HepG2 (cell line): ENCODE results near the gene RICTOR. TPM values are rescaled to one million over a fixed set of nuclear protein-coding genes. Genes with fewer than 3 reads are reported as not detected.

Experiments used
- ATAC-seq: fragments of 200-7000 bp; cut with Tn5 transposase; 3 replicates; pipeline ENCODE4 v1.9.1; 2020; ENCODE audit warnings: mild to moderate bottlenecking, moderate library complexity
- BruUV-seq: library from RNA; stranded (reverse); fragments of 400-500 nt; replicated peaks from 2 replicates; lab custom pipeline; 2021; lab: Mats Ljungman, UMichigan
- CTCF ChIA-PET: fragments of 300-600 bp; formaldehyde crosslinking; extraction: SDS; loops from one replicate; lab custom pipeline; 2021; ENCODE audit warnings: low total read pairs, inconsistent platforms, low intra/inter-chr PET ratio; lab: Yijun Ruan, JAX
- POLR2A ChIA-PET: fragments of 350-600 bp; sonication (Branson Sonifier 250); formaldehyde crosslinking; loops from one replicate; lab custom pipeline; 2020; ENCODE audit warnings: antibody characterized with exemption, inconsistent platforms; lab: Yijun Ruan, JAX
- DNase-seq: peaks from one replicate; pipeline ENCODE4 v3.0.0-alpha.2; 2015; ENCODE audit warnings: low spot score
- FAIRE-seq: peaks from 3 replicates; lab custom pipeline; 2011; peaks lifted over from hg19 to GRCh38; lab: Jason Lieb, UNC
- H2AFZ ChIP-seq: one replicate; pipeline ENCODE4 v1.6.1; 2011; ENCODE audit warnings: low read length, inconsistent platforms
- H3K27ac ChIP-seq: fragments of 300-600 bp; 3 replicates; pipeline ENCODE4 v1.8.0; 2011; ENCODE audit warnings: mixed run types, mild to moderate bottlenecking, mixed read lengths, low read length, inconsistent platforms; ENCODE audit not compliant: insufficient read depth; ENCODE audit errors: extremely low read length
- H3K27me3 ChIP-seq, 2 experiments: fragments of 200-600 bp in 1 of 2; 2 replicates in 1 of 2; 3 replicates in 1 of 2; pipeline versions ENCODE4 v1.6.0 to v1.8.0; 2011; ENCODE audit warnings: low read length in 2 of 2, mild to moderate bottlenecking in 2 of 2, moderate library complexity in 2 of 2, inconsistent platforms in 1 of 2; ENCODE audit not compliant: insufficient read depth in 2 of 2, control insufficient read depth in 1 of 2
- H3K36me3 ChIP-seq, 2 experiments: fragments of 200-600 bp in 1 of 2; replicated peaks in 1 of 2; 2 replicates in 1 of 2; 3 replicates in 1 of 2; pipeline versions ENCODE4 v1.5.1 to v1.8.0; 2011; ENCODE audit warnings: low read length in 2 of 2, inconsistent platforms in 1 of 2; ENCODE audit not compliant: insufficient read depth in 2 of 2, control insufficient read depth in 1 of 2
- H3K4me1 ChIP-seq: 2 replicates; pipeline ENCODE4 v1.5.1; 2012; ENCODE audit warnings: low read length, inconsistent platforms; ENCODE audit not compliant: insufficient read depth
- H3K4me2 ChIP-seq: 2 replicates; pipeline ENCODE4 v1.6.0; 2011; ENCODE audit warnings: low read depth, low read length, inconsistent platforms
- H3K4me3 ChIP-seq, 3 experiments: fragments of 200-600 bp in 1 of 3; sonication (generic), shearing (Covaris generic) in 1 of 3; replicated peaks in 1 of 3; 2 replicates each; pipeline ENCODE4 v1.5.1; 2011 to 2016; ENCODE audit warnings: low read length in 3 of 3, inconsistent platforms in 2 of 3, low read depth in 2 of 3, mild to moderate bottlenecking in 2 of 3, control low read depth in 1 of 3, mixed read lengths in 1 of 3; ENCODE audit not compliant: insufficient read depth in 1 of 3
- H3K79me2 ChIP-seq: one replicate; pipeline ENCODE4 v1.6.1; 2011; ENCODE audit warnings: low read length, inconsistent platforms; ENCODE audit not compliant: insufficient read depth
- H3K9ac ChIP-seq: 2 replicates; pipeline ENCODE4 v1.6.0; 2011; ENCODE audit warnings: mild to moderate bottlenecking, low read depth, low read length, inconsistent platforms; ENCODE audit not compliant: insufficient read depth
- H3K9me3 ChIP-seq: 2 replicates; pipeline ENCODE4 v1.5.1; 2012; ENCODE audit warnings: mild to moderate bottlenecking, low read length
- H4K20me1 ChIP-seq: 2 replicates; pipeline ENCODE4 v1.6.0; 2011; ENCODE audit warnings: inconsistent platforms, mild to moderate bottlenecking, low read length, moderate library complexity; ENCODE audit not compliant: insufficient read depth
- CBX5 ChIP-seq: sonication (generic); formaldehyde crosslinking; IDR thresholded peaks from 2 replicates; pipeline ENCODE4 v1.4.0; 2020; ENCODE audit warnings: missing genetic modification reagents, borderline replicate concordance
- CC2D1A ChIP-seq: sonication (generic); formaldehyde crosslinking; IDR thresholded peaks from 2 replicates; pipeline ENCODE4 v1.8.1; 2023; ENCODE audit warnings: mild to moderate bottlenecking, missing genetic modification reagents
- EEA1 ChIP-seq: sonication (generic); formaldehyde crosslinking; IDR thresholded peaks from 2 replicates; pipeline ENCODE4 v1.5.1; 2020; ENCODE audit warnings: mild to moderate bottlenecking, missing genetic modification reagents, borderline replicate concordance
- RFX5 ChIP-seq: IDR thresholded peaks from 2 replicates; pipeline ENCODE4 v1.6.1; 2011; ENCODE audit warnings: low read depth, low read length, improper control_type of control experiment
- SPEN ChIP-seq: sonication (generic); formaldehyde crosslinking; IDR thresholded peaks from 2 replicates; pipeline ENCODE4 v1.5.1; 2020; ENCODE audit warnings: low read depth, mild to moderate bottlenecking, missing genetic modification reagents
- TBL1XR1 ChIP-seq: fragments of 150-350 bp; IDR thresholded peaks from 2 replicates; pipeline ENCODE4 v1.6.1; 2014; ENCODE audit warnings: borderline replicate concordance, low read length; ENCODE audit not compliant: partially characterized antibody
- ZFP36 ChIP-seq: fragments of 150-350 bp; IDR thresholded peaks from 2 replicates; pipeline ENCODE4 v1.6.1; 2018; ENCODE audit warnings: borderline replicate concordance, low read length, low read depth; ENCODE audit not compliant: partially characterized antibody
- ZFY ChIP-seq: sonication (generic); formaldehyde crosslinking; IDR thresholded peaks from 2 replicates; pipeline ENCODE4 v1.4.0; 2020; ENCODE audit warnings: missing genetic modification reagents
- ZNF20 ChIP-seq: sonication (generic); formaldehyde crosslinking; IDR thresholded peaks from 2 replicates; pipeline ENCODE4 v1.4.0; 2020; ENCODE audit warnings: mild to moderate bottlenecking, moderate library complexity, missing genetic modification reagents
- ZNF24 ChIP-seq: fragments of 450-650 bp; IDR thresholded peaks from 2 replicates; pipeline ENCODE4 v1.6.1; 2017; ENCODE audit warnings: antibody characterized with exemption, mild to moderate bottlenecking
- WGBS: methylation state at CpG from one replicate; pipeline ENCODE4 v1.1.6; 2017; ENCODE audit warnings: low lambda C conversion rate; 5-methylcytosine and 5-hydroxymethylcytosine counted together
- in situ Hi-C: cut with HindIII; loops from 2 replicates; pipeline ENCODE4 v1.10.0; 2017; ENCODE audit warnings: low pct_unique_long_range_greater_than_20kb; ENCODE audit not compliant: extremely low pct_ligation_motif_present
- intact Hi-C: fragments of 100-400 bp; cut with micrococcal nuclease; formaldehyde crosslinking; loops from one replicate; pipeline ENCODE4 v1.10.0; 2022; ENCODE audit not compliant: unreplicated experiment
- polyA plus RNA-seq, 8 experiments: library from polyadenylated mRNA; depleted of rRNA in 3 of 8; stranded (reverse) in 7 of 8; unstranded in 1 of 8; fragments of >200 nt; fragmentation: Illumina TruSeq in 4 of 8; extraction: Trizol in 4 of 8; gene quantifications; 2 replicates each; pipeline versions ENCODE4 v1.2.1 to v1.2.3, GENCODE V29; 2011 to 2016; ENCODE audit warnings: low read depth in 4 of 8, missing spikeins in 1 of 8, mixed read lengths in 1 of 8; ENCODE audit not compliant: insufficient read depth in 1 of 8
- total RNA-seq, 5 experiments: library from RNA; depleted of rRNA; stranded (reverse); fragments of >200 nt; fragmentation: Illumina TruSeq; extraction: Trizol; gene quantifications; 2 replicates each; pipeline ENCODE4 v1.2.3, GENCODE V29; 2016; ENCODE audit warnings: low read depth in 1 of 5
- TF ChIP-seq, protein P1 (sequence below): sonication (generic); formaldehyde crosslinking; IDR thresholded peaks from 2 replicates; pipeline ENCODE4 v1.4.0; 2020; ENCODE audit warnings: missing genetic modification reagents, low read depth, mild to moderate bottlenecking, borderline replicate concordance
- TF ChIP-seq, protein P2 (sequence below): sonication (generic); formaldehyde crosslinking; IDR thresholded peaks from 2 replicates; pipeline ENCODE4 v1.8.1; 2023; ENCODE audit warnings: mild to moderate bottlenecking, moderate library complexity, missing genetic modification reagents
- TF ChIP-seq, protein P3 (sequence below): sonication (generic); formaldehyde crosslinking; IDR thresholded peaks from 2 replicates; pipeline ENCODE4 v1.5.0; 2020; ENCODE audit warnings: missing genetic modification reagents
- TF ChIP-seq, protein P4 (sequence below): sonication (generic); formaldehyde crosslinking; IDR thresholded peaks from 2 replicates; pipeline ENCODE4 v1.9.0; 2021; ENCODE audit warnings: missing genetic modification reagents, borderline replicate concordance
- TF ChIP-seq, protein P5 (sequence below): sonication (generic); formaldehyde crosslinking; IDR thresholded peaks from 2 replicates; pipeline ENCODE4 v1.8.0; 2022; ENCODE audit warnings: mild to moderate bottlenecking, missing genetic modification reagents, moderate library complexity

RICTOR gene
- total and polyA plus RNA-seq, 2 of the 13 experiments (the other 11 are each of a cell fraction or from before 2014, with no cell fraction given) = 10.7 to 15.4 TPM

DNA sequence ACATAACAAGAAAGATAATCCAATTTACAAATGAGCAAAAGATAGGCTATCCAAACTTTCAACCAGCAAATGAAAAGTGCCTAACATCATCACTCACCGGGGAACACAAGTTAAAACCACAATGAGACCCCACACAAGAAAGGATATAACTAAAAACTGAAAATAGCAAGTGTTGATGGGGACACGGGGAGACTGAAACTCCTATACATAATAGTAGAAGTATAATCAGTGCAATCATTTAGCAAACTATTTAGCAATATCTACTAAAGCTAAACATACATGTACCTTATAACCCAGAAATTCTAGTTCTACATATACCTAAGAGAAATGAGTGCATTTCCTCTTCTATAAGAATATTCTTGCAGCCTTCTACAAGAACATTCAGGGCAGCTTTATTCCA lies 72.5 kb downstream of the RICTOR start:
- H3K9ac ChIP-seq = no peak overlapping the region
- H4K20me1 ChIP-seq = 0 out of 2 replicates have a peak, but pooled peaks cover 2% of the 10 kb centered on the region
- H3K9me3 ChIP-seq = peaks cover 9% of the 10 kb centered on the region; the same call in 1 of the 2 replicates
- H3K27me3 ChIP-seq = no peaks in the 10 kb centered on the region
- in situ Hi-C loops (no loop called here), intact Hi-C loops (no loop called here)
- no peaks in the 10 kb centered on the region for H3K4me1 ChIP-seq
- no peak overlapping the region for H3K4me2 ChIP-seq
- no peak for DNase-seq
- WGBS = 95% methylated on average over 2 of the region's 2 CpGs
- BruUV-seq = no TSS peak
- ChIA-PET CTCF (no interaction called here), POLR2A (no interaction called here)
- TF ChIP-seq RFX5 (no peak), ZNF20 (no peak), ZFP36 (no peak), SPEN (CRISPR knock-in tag) (no peak), CC2D1A (CRISPR knock-in tag) (no peak), ZFY (CRISPR knock-in tag) (no peak), EEA1 (CRISPR knock-in tag) (no peak), TBL1XR1 (no peak), CBX5 (CRISPR knock-in tag) (no peak), ZNF24 (no peak)
- TF ChIP-seq, protein P1, sequence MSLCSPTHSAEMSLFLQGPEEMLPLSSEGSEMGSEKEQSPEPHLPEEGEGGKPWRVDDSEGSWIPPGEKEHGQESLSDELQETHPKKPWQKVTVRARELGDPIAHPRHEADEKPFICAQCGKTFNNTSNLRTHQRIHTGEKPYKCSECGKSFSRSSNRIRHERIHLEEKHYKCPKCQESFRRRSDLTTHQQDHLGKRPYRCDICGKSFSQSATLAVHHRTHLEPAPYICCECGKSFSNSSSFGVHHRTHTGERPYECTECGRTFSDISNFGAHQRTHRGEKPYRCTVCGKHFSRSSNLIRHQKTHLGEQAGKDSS (CRISPR knock-in tag) = no peak
- TF ChIP-seq, protein P2, sequence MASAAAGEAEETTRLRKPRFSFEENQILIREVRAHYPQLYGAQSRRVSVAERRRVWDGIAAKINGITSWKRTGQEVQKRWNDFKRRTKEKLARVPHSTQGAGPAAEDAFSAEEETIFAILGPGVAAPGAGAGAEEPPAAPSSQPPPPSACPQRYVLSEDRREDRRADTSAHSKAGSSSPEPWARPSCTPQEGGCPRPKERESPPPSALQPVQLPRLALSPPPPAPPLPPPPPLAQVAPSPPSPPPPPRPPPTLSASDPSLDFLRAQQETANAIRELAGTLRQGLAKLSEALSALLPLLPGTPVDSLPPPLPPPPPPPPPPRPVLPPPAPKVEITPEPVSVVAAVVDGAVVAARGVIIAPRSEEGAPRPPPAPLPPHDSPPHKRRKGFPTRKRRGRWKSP (CRISPR knock-in tag) = no peak
- TF ChIP-seq, protein P3, sequence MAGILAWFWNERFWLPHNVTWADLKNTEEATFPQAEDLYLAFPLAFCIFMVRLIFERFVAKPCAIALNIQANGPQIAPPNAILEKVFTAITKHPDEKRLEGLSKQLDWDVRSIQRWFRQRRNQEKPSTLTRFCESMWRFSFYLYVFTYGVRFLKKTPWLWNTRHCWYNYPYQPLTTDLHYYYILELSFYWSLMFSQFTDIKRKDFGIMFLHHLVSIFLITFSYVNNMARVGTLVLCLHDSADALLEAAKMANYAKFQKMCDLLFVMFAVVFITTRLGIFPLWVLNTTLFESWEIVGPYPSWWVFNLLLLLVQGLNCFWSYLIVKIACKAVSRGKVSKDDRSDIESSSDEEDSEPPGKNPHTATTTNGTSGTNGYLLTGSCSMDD (CRISPR knock-in tag) = no peak
- TF ChIP-seq, protein P4, sequence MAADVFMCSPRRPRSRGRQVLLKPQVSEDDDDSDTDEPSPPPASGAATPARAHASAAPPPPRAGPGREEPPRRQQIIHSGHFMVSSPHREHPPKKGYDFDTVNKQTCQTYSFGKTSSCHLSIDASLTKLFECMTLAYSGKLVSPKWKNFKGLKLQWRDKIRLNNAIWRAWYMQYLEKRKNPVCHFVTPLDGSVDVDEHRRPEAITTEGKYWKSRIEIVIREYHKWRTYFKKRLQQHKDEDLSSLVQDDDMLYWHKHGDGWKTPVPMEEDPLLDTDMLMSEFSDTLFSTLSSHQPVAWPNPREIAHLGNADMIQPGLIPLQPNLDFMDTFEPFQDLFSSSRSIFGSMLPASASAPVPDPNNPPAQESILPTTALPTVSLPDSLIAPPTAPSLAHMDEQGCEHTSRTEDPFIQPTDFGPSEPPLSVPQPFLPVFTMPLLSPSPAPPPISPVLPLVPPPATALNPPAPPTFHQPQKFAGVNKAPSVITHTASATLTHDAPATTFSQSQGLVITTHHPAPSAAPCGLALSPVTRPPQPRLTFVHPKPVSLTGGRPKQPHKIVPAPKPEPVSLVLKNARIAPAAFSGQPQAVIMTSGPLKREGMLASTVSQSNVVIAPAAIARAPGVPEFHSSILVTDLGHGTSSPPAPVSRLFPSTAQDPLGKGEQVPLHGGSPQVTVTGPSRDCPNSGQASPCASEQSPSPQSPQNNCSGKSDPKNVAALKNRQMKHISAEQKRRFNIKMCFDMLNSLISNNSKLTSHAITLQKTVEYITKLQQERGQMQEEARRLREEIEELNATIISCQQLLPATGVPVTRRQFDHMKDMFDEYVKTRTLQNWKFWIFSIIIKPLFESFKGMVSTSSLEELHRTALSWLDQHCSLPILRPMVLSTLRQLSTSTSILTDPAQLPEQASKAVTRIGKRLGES (CRISPR knock-in tag) = no peak
- TF ChIP-seq, protein P5, sequence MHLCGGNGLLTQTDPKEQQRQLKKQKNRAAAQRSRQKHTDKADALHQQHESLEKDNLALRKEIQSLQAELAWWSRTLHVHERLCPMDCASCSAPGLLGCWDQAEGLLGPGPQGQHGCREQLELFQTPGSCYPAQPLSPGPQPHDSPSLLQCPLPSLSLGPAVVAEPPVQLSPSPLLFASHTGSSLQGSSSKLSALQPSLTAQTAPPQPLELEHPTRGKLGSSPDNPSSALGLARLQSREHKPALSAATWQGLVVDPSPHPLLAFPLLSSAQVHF = no peak
- H3K4me3 ChIP-seq = no peak overlapping the region
- ATAC-seq = no peak
- no peak overlapping the region for H3K27ac ChIP-seq
- no peaks in the 10 kb centered on the region for H3K79me2 ChIP-seq
- no peak overlapping the region for H2AFZ ChIP-seq
- FAIRE-seq = no peak
- peaks cover 0 to 4% of the 10 kb centered on the region in 2 experiments; a peak in 1 of 5 replicates for H3K36me3 ChIP-seq
